DND-41 (cell line): ENCODE data around the gene GRK2.
A peak's percentile ranks its signal among the peaks of the same experiment; 100 is the strongest.
"Not testable (repeated sequence)": the region's sequence is repeated elsewhere in the genome, so short reads cannot be mapped to it uniquely, and the experiment has no call there.

Source experiments
- ATAC-seq: fragments of 200-7000 bp; cut with Tn5 transposase; 3 replicates; pipeline ENCODE4 v1.9.1; 2021; ENCODE audit warnings: low read depth; ENCODE audit not compliant: insufficient read depth
- DNase-seq: peaks from one replicate; pipeline ENCODE4 v3.0.0-alpha.2; 2020
- H2AFZ ChIP-seq: 2 replicates; pipeline ENCODE4 v1.6.0; 2012; ENCODE audit warnings: low read depth, low read length
- H3K27ac ChIP-seq: 2 replicates; pipeline ENCODE4 v1.5.1; 2012; ENCODE audit warnings: low read length, inconsistent platforms
- H3K27me3 ChIP-seq: fragments of 200-600 bp; sonication (generic); 2 replicates; pipeline ENCODE4 v1.6.0; 2012; ENCODE audit warnings: low read length, mild to moderate bottlenecking, inconsistent platforms; ENCODE audit not compliant: insufficient read depth, poor library complexity
- H3K36me3 ChIP-seq: 2 replicates; pipeline ENCODE4 v1.5.1; 2012; ENCODE audit warnings: low read length, inconsistent platforms; ENCODE audit not compliant: insufficient read depth
- H3K4me1 ChIP-seq: 2 replicates; pipeline ENCODE4 v1.5.1; 2012; ENCODE audit warnings: mild to moderate bottlenecking, low read length; ENCODE audit not compliant: insufficient read depth
- H3K4me2 ChIP-seq: 2 replicates; pipeline ENCODE4 v1.6.0; 2012; ENCODE audit warnings: mild to moderate bottlenecking, moderate library complexity, low read length, inconsistent platforms; ENCODE audit not compliant: insufficient read depth
- H3K4me3 ChIP-seq, 2 experiments: fragments of 200-600 bp in 1 of 2; shearing (Covaris generic) in 1 of 2; 2 replicates each; pipeline ENCODE4 v1.5.1; 2012 to 2016; ENCODE audit warnings: inconsistent platforms in 2 of 2, low read length in 2 of 2, mild to moderate bottlenecking in 2 of 2, low read depth in 1 of 2, moderate library complexity in 1 of 2
- H3K79me2 ChIP-seq: 2 replicates; pipeline ENCODE4 v1.6.0; 2012; ENCODE audit warnings: low read length, inconsistent platforms; ENCODE audit not compliant: insufficient read depth
- H3K9ac ChIP-seq: 2 replicates; pipeline ENCODE4 v1.6.0; 2012; ENCODE audit warnings: low read depth, mild to moderate bottlenecking, inconsistent platforms, low read length, moderate library complexity
- H3K9me3 ChIP-seq: 2 replicates; pipeline ENCODE4 v1.5.1; 2012; ENCODE audit warnings: low read length, moderate library complexity, mild to moderate bottlenecking, inconsistent platforms; ENCODE audit not compliant: insufficient read depth, severe bottlenecking
- H4K20me1 ChIP-seq: 2 replicates; pipeline ENCODE4 v1.6.0; 2012; ENCODE audit warnings: low read length; ENCODE audit not compliant: insufficient read depth
- CTCF ChIP-seq: IDR thresholded peaks from 2 replicates; pipeline ENCODE4 v1.5.1; 2012; ENCODE audit warnings: borderline replicate concordance, low read length, moderate library complexity, mild to moderate bottlenecking; ENCODE audit not compliant: poor library complexity, severe bottlenecking; ENCODE audit errors: extremely low read depth
- EZH2 ChIP-seq: IDR thresholded peaks from 3 replicates; pipeline ENCODE4 v1.6.1; 2012; ENCODE audit warnings: borderline replicate concordance, low read depth, mild to moderate bottlenecking, moderate library complexity, low read length, inconsistent platforms; ENCODE audit not compliant: severe bottlenecking

Gene GRK2

DNA sequence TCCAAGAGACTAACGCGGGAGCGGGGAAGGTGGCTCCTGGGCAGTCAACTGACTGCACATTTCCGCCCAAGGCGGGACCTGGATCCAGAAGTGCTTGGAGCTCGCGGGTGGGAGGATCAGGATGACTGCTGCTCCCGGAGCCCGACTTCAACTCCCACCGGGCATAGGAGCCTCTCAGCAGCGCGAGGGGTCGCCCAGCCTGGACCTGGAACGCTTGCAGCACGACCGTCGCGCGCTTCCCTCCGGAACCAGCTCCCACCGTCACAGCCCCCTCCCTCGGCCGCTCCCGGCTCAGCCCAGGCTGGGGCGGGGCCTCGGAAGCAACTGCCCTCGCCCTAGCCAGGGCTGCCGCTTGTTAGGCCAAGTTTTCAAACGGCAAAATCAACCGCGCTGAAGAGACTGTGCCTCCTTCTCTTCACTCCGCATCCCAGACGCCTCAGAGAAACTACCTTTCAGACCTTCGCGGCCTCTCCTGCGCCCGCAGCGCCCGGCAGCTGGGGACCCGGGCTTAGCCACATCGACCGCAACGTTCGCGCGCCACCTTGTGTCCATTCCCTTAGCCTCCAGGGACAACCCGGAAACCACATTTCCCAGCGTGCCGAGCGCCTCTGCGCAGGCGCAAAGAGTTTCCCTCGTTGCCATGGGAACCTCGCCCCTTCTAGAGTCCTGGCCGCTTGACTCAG lies 51.1 kb downstream of the GRK2 start:
- Histone ChIP-seq H3K9ac (peak overlapping the region; percentile 78), H3K4me1 (peaks cover 20% of the 10 kb centered on the region), H3K9me3 (no peaks in the 10 kb centered on the region), H2AFZ (peak overlapping the region; percentile 90), H3K4me2 (peak overlapping the region; percentile 88), H3K4me3 (peak overlapping the region; percentile 34 to 78), H3K36me3 (no peaks in the 10 kb centered on the region), H3K79me2 (no peaks in the 10 kb centered on the region; the same call in 1 of the 2 replicates), H3K27ac (peak overlapping the region; percentile 91), H3K27me3 (no peaks in the 10 kb centered on the region), H4K20me1 (no peaks in the 10 kb centered on the region)
- peak; percentile 89 for ATAC-seq
- TF ChIP-seq EZH2 = no peak
- TF ChIP-seq CTCF = peak; percentile 97
- DNase-seq = peak; percentile 98

DNA sequence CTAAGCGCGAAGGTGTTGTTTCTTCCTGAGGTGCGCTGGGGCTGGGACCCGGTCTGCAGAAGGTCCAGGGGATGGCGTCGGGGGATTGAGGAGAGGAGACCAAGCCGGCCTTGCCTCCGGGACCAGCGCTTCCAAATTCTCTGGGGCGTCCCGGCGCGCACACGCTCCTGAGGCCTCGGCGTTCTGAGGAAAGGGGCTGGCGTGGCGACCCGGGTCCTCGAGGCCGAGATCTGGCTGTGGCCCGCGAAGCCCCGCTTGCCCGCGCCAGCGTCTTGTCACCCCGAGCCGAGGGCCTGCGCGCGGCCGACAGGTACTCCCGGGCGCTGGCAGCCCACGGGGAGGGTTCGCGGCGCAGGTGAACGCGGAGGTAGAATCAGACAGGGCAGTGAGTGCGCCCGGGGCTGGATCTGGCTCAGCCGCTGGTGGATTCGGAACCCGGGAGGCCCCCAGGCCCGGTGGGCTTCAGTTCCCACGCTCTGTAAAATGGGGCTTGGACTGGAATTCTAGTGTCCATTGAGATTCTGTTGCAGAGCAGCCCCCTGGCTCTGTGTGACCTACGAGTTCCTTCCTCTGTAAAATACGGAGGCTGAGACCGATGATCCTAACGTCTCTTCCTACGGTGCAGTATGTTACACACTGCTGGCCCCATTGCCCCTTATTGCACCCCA lies 51.7 kb downstream of the GRK2 start:
- Histone ChIP-seq H2AFZ (peak overlapping the region; percentile 90), H3K27me3 (no peaks in the 10 kb centered on the region), H4K20me1 (no peaks in the 10 kb centered on the region), H3K9ac (peak overlapping the region; percentile 78), H3K4me1 (peaks cover 20% of the 10 kb centered on the region), H3K4me3 (peak overlapping the region; percentile 34 to 78; a peak in 3 of 4 replicates), H3K9me3 (no peaks in the 10 kb centered on the region), H3K4me2 (peak overlapping the region; percentile 88), H3K36me3 (no peaks in the 10 kb centered on the region), H3K27ac (no peak overlapping the region; the same call in 1 of the 2 replicates), H3K79me2 (no peaks in the 10 kb centered on the region; the same call in 1 of the 2 replicates)
- DNase-seq (no peak), ATAC-seq (peak; percentile 30)
- TF ChIP-seq CTCF = no peak

DNA sequence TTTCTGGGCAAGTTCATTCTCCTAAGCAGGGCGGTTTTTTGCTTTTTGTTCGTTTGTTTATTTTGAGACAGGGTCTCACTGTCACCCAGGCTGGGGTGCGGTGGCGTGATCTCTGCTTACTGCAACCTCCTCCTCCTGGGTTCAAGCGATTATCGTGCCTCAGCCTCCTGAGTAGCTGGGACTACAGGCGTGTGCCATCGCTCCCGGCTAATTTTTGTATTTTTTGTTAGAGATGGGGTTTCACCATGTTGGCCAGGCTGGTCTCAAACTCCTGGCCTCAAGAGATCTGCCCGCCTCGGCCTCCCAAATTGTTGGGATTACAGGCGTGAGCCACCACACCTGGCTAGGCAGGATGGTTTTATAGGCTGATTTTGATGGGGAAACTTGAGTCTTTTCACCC lies 52.6 kb downstream of the GRK2 start:
- not testable (repeated sequence) for DNase-seq, H3K36me3 ChIP-seq, ATAC-seq, H3K9me3 ChIP-seq, H3K27me3 ChIP-seq, H3K79me2 ChIP-seq, H4K20me1 ChIP-seq, H3K27ac ChIP-seq
- Histone ChIP-seq H3K9ac (peak overlapping the region; percentile 78; the same call in 1 of the 2 replicates), H3K4me1 (peaks cover 20% of the 10 kb centered on the region), H2AFZ (0 out of 2 replicates have a peak overlapping the region, but pooled peaks have one; percentile 90), H3K4me2 (peak overlapping the region; percentile 88), H3K4me3 (peak overlapping the region in 1 of 2 experiments; percentile 78; a peak in 2 of 4 replicates)

- H2AFZ ChIP-seq = no peak overlapping the region
- no peak overlapping the region for H3K9ac ChIP-seq
- no peaks in the 10 kb centered on the region for H3K9me3 ChIP-seq
- ATAC-seq (no peak), DNase-seq (no peak)
- H4K20me1 ChIP-seq = no peaks in the 10 kb centered on the region
- no peaks in the 10 kb centered on the region for H3K36me3 ChIP-seq
- peaks cover 20% of the 10 kb centered on the region for H3K4me1 ChIP-seq
- no peak overlapping the region for H3K27ac ChIP-seq
- no peaks in the 10 kb centered on the region for H3K27me3 ChIP-seq
- no peak overlapping the region for H3K4me3 ChIP-seq
- no peak overlapping the region for H3K4me2 ChIP-seq
- no peaks in the 10 kb centered on the region; the same call in 1 of the 2 replicates for H3K79me2 ChIP-seq
- no peak for TF ChIP-seq EZH2
Observed at GRCh38 chr11:67320011-67320410, 53.7 kb downstream of the GRK2 start.
